Smooth muscle cell (in vitro differentiated cells): ENCODE data around the gene CD99. TPM values are rescaled to one million over a fixed set of nuclear protein-coding genes. Genes with fewer than 3 reads are reported as not detected.
"Not testable (repeated sequence)": the region's sequence is repeated elsewhere in the genome, so short reads cannot be mapped to it uniquely, and the experiment has no call there.

Experiments used
- DNase-seq: peaks from one replicate; lab custom pipeline; 2025; ENCODE audit not compliant: unreplicated experiment; lab: John Stamatoyannopoulos, UW
- H2AFZ ChIP-seq: fragments of 200-600 bp; sonication (generic); 2 replicates; pipeline ENCODE4 v1.6.0; 2016; ENCODE audit warnings: antibody characterized with exemption, low read depth, mild to moderate bottlenecking
- H3F3A ChIP-seq: fragments of 200-600 bp; sonication (generic); 2 replicates; pipeline ENCODE4 v1.6.0; 2017; ENCODE audit warnings: antibody characterized with exemption, low read depth
- H3K27ac ChIP-seq: fragments of 200-600 bp; sonication (generic); 2 replicates; pipeline ENCODE4 v1.5.1; 2016; ENCODE audit warnings: low read depth, mild to moderate bottlenecking
- H3K27me3 ChIP-seq: fragments of 200-600 bp; sonication (generic); 2 replicates; pipeline ENCODE4 v1.6.1; 2016; ENCODE audit warnings: low read depth, mild to moderate bottlenecking
- H3K36me3 ChIP-seq: fragments of 200-600 bp; sonication (generic); 2 replicates; pipeline ENCODE4 v1.5.1; 2016; ENCODE audit warnings: low read depth
- H3K4me1 ChIP-seq: fragments of 200-600 bp; sonication (generic); 2 replicates; pipeline ENCODE4 v1.5.1; 2016; ENCODE audit warnings: low read depth
- H3K4me2 ChIP-seq: fragments of 200-600 bp; sonication (generic); 2 replicates; pipeline ENCODE4 v1.6.0; 2016; ENCODE audit warnings: mild to moderate bottlenecking
- H3K4me3 ChIP-seq: fragments of 200-600 bp; sonication (generic); 2 replicates; pipeline ENCODE4 v1.5.1; 2016; ENCODE audit warnings: mild to moderate bottlenecking
- H3K79me2 ChIP-seq: fragments of 200-600 bp; sonication (generic); 2 replicates; pipeline ENCODE4 v1.6.0; 2016; ENCODE audit warnings: low read depth, mild to moderate bottlenecking
- H3K9ac ChIP-seq: fragments of 200-600 bp; sonication (generic); 2 replicates; pipeline ENCODE4 v1.6.0; 2016; ENCODE audit warnings: low read depth
- H3K9me3 ChIP-seq: fragments of 200-600 bp; sonication (generic); replicated peaks from 2 replicates; pipeline ENCODE4 v1.5.1; 2016; ENCODE audit warnings: low read depth
- H4K20me1 ChIP-seq: fragments of 200-600 bp; sonication (generic); 2 replicates; pipeline ENCODE4 v1.6.0; 2016; ENCODE audit warnings: low read depth
- WGBS: methylation state at CpG from one replicate; pipeline ENCODE4 v1.1.7; 2016; ENCODE audit warnings: low lambda C conversion rate; 5-methylcytosine and 5-hydroxymethylcytosine counted together
- polyA plus RNA-seq: library from polyadenylated mRNA; unstranded; fragments of >200 nt; fragmentation: Nextera tagmentation; extraction: Ambion mirVana; gene quantifications from 2 replicates; pipeline ENCODE4 v1.2.1, GENCODE V29; 2016
- total RNA-seq: library from RNA; depleted of rRNA; stranded (reverse); fragments of >200 nt; gene quantifications from 2 replicates; pipeline ENCODE4 v1.2.3, GENCODE V29; 2014
- TF ChIP-seq, protein P1 (sequence below): fragments of 200-600 bp; sonication (generic); IDR thresholded peaks from 2 replicates; pipeline ENCODE4 v1.5.1; 2017; ENCODE audit warnings: borderline replicate concordance, mild to moderate bottlenecking, antibody characterized with exemption; ENCODE audit not compliant: insufficient read depth, poor library complexity, severe bottlenecking

The CD99 gene
- total and polyA plus RNA-seq, 2 experiments from 2014 or later, result 647 to 1,373 TPM

DNA sequence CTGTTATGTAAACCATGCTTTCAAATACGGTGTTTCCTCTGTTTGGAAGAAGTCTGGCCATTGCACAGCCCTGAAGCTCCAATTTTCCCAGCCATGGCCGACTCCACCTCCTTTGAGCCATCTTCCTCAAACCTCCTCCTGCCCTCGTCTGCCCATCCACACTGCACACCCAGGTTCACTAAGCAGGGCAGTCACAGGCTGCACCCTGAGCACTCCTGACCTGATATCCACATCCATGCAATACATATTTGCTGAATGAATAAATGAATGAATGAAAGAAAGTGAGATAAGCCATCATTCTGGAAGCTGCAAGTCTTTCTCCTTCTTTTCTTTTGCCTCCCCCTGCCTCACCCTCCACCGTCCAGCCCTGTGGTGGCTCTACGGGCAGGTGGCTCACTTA lies 83.0 kb downstream of the CD99 start:
- Histone ChIP-seq H3K4me1 (no peaks in the 10 kb centered on the region), H2AFZ (no peak overlapping the region), H3K9me3 (no peaks in the 10 kb centered on the region), H3K79me2 (no peaks in the 10 kb centered on the region), H3K36me3 (no peaks in the 10 kb centered on the region), H3K27ac (no peak overlapping the region), H3K9ac (no peak overlapping the region), H3K4me2 (no peak overlapping the region), H3K27me3 (no peaks in the 10 kb centered on the region), H3F3A (no peaks in the 10 kb centered on the region), H4K20me1 (no peaks in the 10 kb centered on the region), H3K4me3 (no peak overlapping the region)
- TF ChIP-seq, protein P1, sequence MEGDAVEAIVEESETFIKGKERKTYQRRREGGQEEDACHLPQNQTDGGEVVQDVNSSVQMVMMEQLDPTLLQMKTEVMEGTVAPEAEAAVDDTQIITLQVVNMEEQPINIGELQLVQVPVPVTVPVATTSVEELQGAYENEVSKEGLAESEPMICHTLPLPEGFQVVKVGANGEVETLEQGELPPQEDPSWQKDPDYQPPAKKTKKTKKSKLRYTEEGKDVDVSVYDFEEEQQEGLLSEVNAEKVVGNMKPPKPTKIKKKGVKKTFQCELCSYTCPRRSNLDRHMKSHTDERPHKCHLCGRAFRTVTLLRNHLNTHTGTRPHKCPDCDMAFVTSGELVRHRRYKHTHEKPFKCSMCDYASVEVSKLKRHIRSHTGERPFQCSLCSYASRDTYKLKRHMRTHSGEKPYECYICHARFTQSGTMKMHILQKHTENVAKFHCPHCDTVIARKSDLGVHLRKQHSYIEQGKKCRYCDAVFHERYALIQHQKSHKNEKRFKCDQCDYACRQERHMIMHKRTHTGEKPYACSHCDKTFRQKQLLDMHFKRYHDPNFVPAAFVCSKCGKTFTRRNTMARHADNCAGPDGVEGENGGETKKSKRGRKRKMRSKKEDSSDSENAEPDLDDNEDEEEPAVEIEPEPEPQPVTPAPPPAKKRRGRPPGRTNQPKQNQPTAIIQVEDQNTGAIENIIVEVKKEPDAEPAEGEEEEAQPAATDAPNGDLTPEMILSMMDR, result no peak
- WGBS, result 92% methylated on average over 5 of the region's 5 CpGs
- no peak for DNase-seq

DNA sequence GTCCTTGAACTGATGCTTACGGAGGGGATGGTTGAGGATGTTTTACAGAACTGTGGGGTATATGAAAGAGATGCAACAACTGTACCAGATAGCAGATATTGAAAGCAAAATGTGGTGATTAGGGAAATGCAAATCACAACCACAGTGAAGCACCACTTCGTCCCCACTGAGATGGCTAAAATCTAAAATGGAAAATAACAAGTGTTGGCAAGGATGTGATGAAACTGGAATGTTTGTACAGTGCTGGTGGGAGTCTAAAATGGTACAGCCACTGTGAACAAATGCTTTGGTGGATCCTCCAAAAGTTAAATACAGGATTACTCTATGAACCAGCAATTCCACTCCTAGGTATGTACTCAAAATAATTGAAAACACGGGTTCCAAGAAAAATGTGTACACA lies 83.7 kb downstream of the CD99 start:
- no peak overlapping the region for H3K27ac ChIP-seq
- no peaks in the 10 kb centered on the region for H3K4me1 ChIP-seq
- WGBS, result 98% methylated on average over 3 of the region's 3 CpGs
- DNase-seq, result no peak
- no peak overlapping the region for H2AFZ ChIP-seq
- no peak overlapping the region for H3K4me2 ChIP-seq
- TF ChIP-seq, protein P1, result no peak
- no peaks in the 10 kb centered on the region for H3K36me3 ChIP-seq
- no peaks in the 10 kb centered on the region for H3K27me3 ChIP-seq
- H3K79me2 ChIP-seq, result no peaks in the 10 kb centered on the region
- H4K20me1 ChIP-seq, result no peaks in the 10 kb centered on the region
- no peak overlapping the region for H3K4me3 ChIP-seq
- H3K9ac ChIP-seq, result no peak overlapping the region
- H3F3A ChIP-seq, result no peaks in the 10 kb centered on the region
- H3K9me3 ChIP-seq, result no peaks in the 10 kb centered on the region

DNA sequence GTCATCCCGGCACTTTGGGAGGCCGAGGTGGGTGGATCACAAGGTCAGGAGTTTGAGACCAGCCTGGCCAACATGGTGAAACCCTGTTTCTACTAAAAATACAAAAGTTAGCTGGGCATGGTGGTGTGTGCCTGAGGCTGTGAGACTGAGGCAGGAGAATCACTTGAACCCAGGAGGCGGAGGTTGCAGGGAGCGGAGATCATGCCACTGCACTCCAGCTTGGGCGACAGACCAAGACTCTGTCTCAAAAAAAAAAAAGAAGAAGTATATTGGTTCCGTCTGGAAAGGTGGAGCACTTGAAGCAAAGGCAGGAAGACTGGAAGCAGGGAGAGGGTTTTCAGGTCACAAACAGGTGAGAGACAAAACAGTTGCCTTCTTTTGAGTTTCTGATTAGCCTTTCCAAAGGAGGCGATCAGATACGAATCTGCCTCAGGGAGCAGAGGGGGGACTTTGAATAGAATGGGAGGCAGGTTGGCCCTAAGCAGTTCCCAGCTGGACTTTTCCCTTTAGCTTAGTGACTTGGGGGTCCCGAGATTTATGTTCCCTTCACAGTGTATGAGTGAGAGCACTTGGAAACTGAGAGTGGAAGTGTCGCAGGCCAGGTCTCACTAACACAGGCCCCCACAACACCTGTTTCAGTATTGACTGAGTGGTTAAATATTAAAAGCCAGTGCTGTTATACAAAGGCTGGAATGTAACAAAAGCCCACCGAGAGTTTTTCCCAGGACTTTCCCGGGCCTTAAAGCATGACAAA lies 89.6 kb downstream of the CD99 start:
- not testable (repeated sequence) for H3K79me2 ChIP-seq, H3K4me3 ChIP-seq, H3K27ac ChIP-seq, H3F3A ChIP-seq, H2AFZ ChIP-seq, H3K4me2 ChIP-seq, H3K9ac ChIP-seq, H3K9me3 ChIP-seq, H3K36me3 ChIP-seq, H3K27me3 ChIP-seq, H4K20me1 ChIP-seq, DNase-seq
- peaks cover 18% of the 10 kb centered on the region for H3K4me1 ChIP-seq
- WGBS, result 67% methylated on average over 12 of the region's 12 CpGs

DNA sequence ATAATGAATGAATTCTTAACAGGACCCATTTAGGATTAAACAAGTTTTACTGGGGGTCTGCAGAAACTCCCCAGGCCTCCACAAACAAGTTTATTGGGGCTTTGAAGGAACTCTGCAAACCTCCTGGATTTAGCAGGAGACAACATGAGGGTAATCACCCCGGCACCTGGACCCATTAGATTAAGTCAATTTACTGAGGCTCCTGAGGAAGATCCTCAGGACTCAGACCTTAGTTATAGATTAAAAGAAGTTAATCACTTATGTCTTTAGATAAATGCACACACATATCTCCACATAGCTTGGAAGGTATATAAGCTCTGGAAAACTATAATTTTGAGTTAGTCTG lies 90.1 kb downstream of the CD99 start:
- Histone ChIP-seq H3K9ac (no peak overlapping the region), H3K36me3 (no peaks in the 10 kb centered on the region), H2AFZ (no peak overlapping the region), H3K27me3 (no peaks in the 10 kb centered on the region), H3F3A (no peaks in the 10 kb centered on the region), H3K9me3 (no peaks in the 10 kb centered on the region), H4K20me1 (no peaks in the 10 kb centered on the region), H3K79me2 (no peaks in the 10 kb centered on the region), H3K4me1 (peaks cover 18% of the 10 kb centered on the region), H3K4me3 (peak overlapping the region; percentile 18), H3K27ac (no peak overlapping the region), H3K4me2 (no peak overlapping the region)
- TF ChIP-seq, protein P1, result no peak
- DNase-seq, result no peak
- 72% methylated on average over 1 of the region's 1 CpG for WGBS
